ENCODE measurements around the gene NHLH2.

Gene NHLH2

GRCh38 chr1:115840605-115841460 is at the start of gene NHLH2:
NHLH2 (minus strand) TSS chr1:115841126; CDS start chr1:115838372, 2,754 bp downstream.
- DNase-seq (ENCODE audit: low read depth in 2 of 2) = no peak

GRCh38 chr1:115890580-115890979 is 49.7 kb upstream of the NHLH2 start:
- no peak for DNase-seq (ENCODE audit: low read depth in 2 of 2)

GRCh38 chr1:115888976-115889375 is 48.0 kb upstream of the NHLH2 start:
- no peak for DNase-seq (ENCODE audit: low read depth in 2 of 2)

GRCh38 chr1:115882913-115883902 is 42.3 kb upstream of the NHLH2 start:
- DNase-seq (ENCODE audit: low read depth in 2 of 2) = no peak

GRCh38 chr1:115880981-115881672 is 40.2 kb upstream of the NHLH2 start:
- DNase-seq (ENCODE audit: low read depth in 2 of 2) = no peak

- no peak for DNase-seq (ENCODE audit: low read depth in 2 of 2)
Measured at GRCh38 chr1:115879977-115880376, 39.1 kb upstream of the NHLH2 start.

GRCh38 chr1:115877511-115877910 is 36.6 kb upstream of the NHLH2 start:
- DNase-seq (ENCODE audit: low read depth in 2 of 2) = no peak

GRCh38 chr1:115874904-115875303 is 34.0 kb upstream of the NHLH2 start:
- DNase-seq (ENCODE audit: low read depth in 2 of 2) = no peak

- no peak for DNase-seq (ENCODE audit: low read depth in 2 of 2)
Measured at GRCh38 chr1:115874497-115874896, 33.6 kb upstream of the NHLH2 start.

- no peak for DNase-seq (ENCODE audit: low read depth in 2 of 2)
Measured at GRCh38 chr1:115873184-115873583, 32.3 kb upstream of the NHLH2 start.

- DNase-seq (ENCODE audit: low read depth in 2 of 2) = no peak
Measured at GRCh38 chr1:115869064-115869463, 28.1 kb upstream of the NHLH2 start.

GRCh38 chr1:115867216-115867615 is 26.3 kb upstream of the NHLH2 start:
- DNase-seq (ENCODE audit: low read depth in 2 of 2) = no peak

- DNase-seq (ENCODE audit: low read depth in 2 of 2) = no peak
Measured at GRCh38 chr1:115865704-115866380, 24.9 kb upstream of the NHLH2 start.

GRCh38 chr1:115862403-115862802 is 21.5 kb upstream of the NHLH2 start:
- no peak for DNase-seq (ENCODE audit: low read depth in 2 of 2)

GRCh38 chr1:115854005-115854404 is 13.1 kb upstream of the NHLH2 start:
- DNase-seq (ENCODE audit: low read depth in 2 of 2) = no peak

GRCh38 chr1:115850937-115851336 is 10.0 kb upstream of the NHLH2 start:
- no peak for DNase-seq (ENCODE audit: low read depth in 2 of 2)

GRCh38 chr1:115847787-115848186 is 6.9 kb upstream of the NHLH2 start:
- DNase-seq (ENCODE audit: low read depth in 2 of 2) = no peak

- no peak for DNase-seq (ENCODE audit: low read depth in 2 of 2)
Measured at GRCh38 chr1:115842948-115843347, 2.0 kb upstream of the NHLH2 start.

GRCh38 chr1:115839679-115840237 is 1.2 kb downstream of the NHLH2 start:
- DNase-seq (ENCODE audit: low read depth in 2 of 2) = no peak

GRCh38 chr1:115839029-115839678 is 1.8 kb downstream of the NHLH2 start:
- DNase-seq (ENCODE audit: low read depth in 2 of 2) = no peak
